ENCODE data around the gene TUT1. TPM values are rescaled to one million over a fixed set of nuclear protein-coding genes. Genes with fewer than 3 reads are reported as not detected.
A peak's percentile ranks its signal among the peaks of the same experiment; 100 is the strongest.
"Not testable (repeated sequence)": the region's sequence is repeated elsewhere in the genome, so short reads cannot be mapped to it uniquely, and the experiment has no call there.

Gene TUT1
- total and polyA plus RNA-seq, 2 experiments from 2014 or later, result 6.1 to 12.1 TPM

- Histone ChIP-seq H3F3A (ENCODE audit: insufficient read depth) (peaks cover 57% of the 10 kb centered on the region), H3K9ac (peak within 1 kb of the TSS; percentile 81), H4K20me1 (ENCODE audit: insufficient read depth) (no peaks in the 10 kb centered on the region), H2AFZ (peak within 1 kb of the TSS; percentile 84), H3K9me3 (ENCODE audit: low read depth) (no peaks in the 10 kb centered on the region), H3K9me2 (ENCODE audit: insufficient read depth) (no peaks in the 10 kb centered on the region), H3K79me2 (ENCODE audit: insufficient read depth) (peaks cover 29% of the 10 kb centered on the region), H3K36me3 (ENCODE audit: low read depth) (peaks cover 12% of the 10 kb centered on the region; the same call in 1 of the 2 replicates), H3K4me2 (ENCODE audit: unreplicated experiment) (peak within 1 kb of the TSS; percentile 90), H3K4me3 (peak within 1 kb of the TSS; percentile 90), H3K4me1 (ENCODE audit: insufficient read depth) (peaks cover 18% of the 10 kb centered on the region), H3K27ac (peak within 1 kb of the TSS; percentile 98), H3K27me3 (replicated peaks; ENCODE audit: insufficient read depth) (no peaks in the 10 kb centered on the region)
- no peak for TF ChIP-seq EZH2phosphoT487 (IDR thresholded peaks at IDR 0.05; ENCODE audit: insufficient read depth, low read depth)
- TF ChIP-seq EZH2 (IDR thresholded peaks at IDR 0.05; ENCODE audit: insufficient read depth, poor library complexity, severe bottlenecking), result no peak
- WGBS, 2 experiments (ENCODE audit: low coverage in 1 of 2, low lambda C conversion rate in 2 of 2, missing lambda C conversion rate in 2 of 2), result 2 to 3% methylated on average over 58 to 65 of the region's 77 CpGs
- in situ Hi-C loops (cut with MboI), result no loop called here
- peak; percentile 99 for DNase-seq
These were observed 30.5 kb upstream of the TUT1 start, which contains the start of gene B3GAT3 for GRCh38 chr11:62621567-62622470. B3GAT3 (minus strand) TSS chr11:62621986; CDS start chr11:62621947, 39 bp downstream.

- in situ Hi-C loops (cut with MboI), result no loop called here
- Histone ChIP-seq H3K4me2 (ENCODE audit: unreplicated experiment) (peak overlapping the region; percentile 90), H2AFZ (peak overlapping the region; percentile 84), H3K4me3 (peak overlapping the region; percentile 90), H3K27ac (peak overlapping the region; percentile 98), H3K9me2 (ENCODE audit: insufficient read depth) (no peaks in the 10 kb centered on the region), H3K9ac (peak overlapping the region; percentile 81), H3K4me1 (ENCODE audit: insufficient read depth) (peaks cover 18% of the 10 kb centered on the region), H3F3A (ENCODE audit: insufficient read depth) (peaks cover 50% of the 10 kb centered on the region), H3K27me3 (replicated peaks; ENCODE audit: insufficient read depth) (no peaks in the 10 kb centered on the region), H4K20me1 (ENCODE audit: insufficient read depth) (no peaks in the 10 kb centered on the region), H3K9me3 (ENCODE audit: low read depth) (no peaks in the 10 kb centered on the region), H3K36me3 (ENCODE audit: low read depth) (peaks cover 6% of the 10 kb centered on the region; the same call in 1 of the 2 replicates), H3K79me2 (ENCODE audit: insufficient read depth) (peaks cover 29% of the 10 kb centered on the region)
- TF ChIP-seq EZH2 (IDR thresholded peaks at IDR 0.05; ENCODE audit: insufficient read depth, poor library complexity, severe bottlenecking), result no peak
- TF ChIP-seq EZH2phosphoT487 (IDR thresholded peaks at IDR 0.05; ENCODE audit: insufficient read depth, low read depth), result no peak
- no peak for DNase-seq
- 28% methylated on average over 8 of the region's 8 CpGs for WGBS, 2 experiments (ENCODE audit: low coverage in 1 of 2, low lambda C conversion rate in 2 of 2, missing lambda C conversion rate in 2 of 2)
These were observed 29.8 kb upstream of the TUT1 start for GRCh38 chr11:62621027-62621566.

DNA sequence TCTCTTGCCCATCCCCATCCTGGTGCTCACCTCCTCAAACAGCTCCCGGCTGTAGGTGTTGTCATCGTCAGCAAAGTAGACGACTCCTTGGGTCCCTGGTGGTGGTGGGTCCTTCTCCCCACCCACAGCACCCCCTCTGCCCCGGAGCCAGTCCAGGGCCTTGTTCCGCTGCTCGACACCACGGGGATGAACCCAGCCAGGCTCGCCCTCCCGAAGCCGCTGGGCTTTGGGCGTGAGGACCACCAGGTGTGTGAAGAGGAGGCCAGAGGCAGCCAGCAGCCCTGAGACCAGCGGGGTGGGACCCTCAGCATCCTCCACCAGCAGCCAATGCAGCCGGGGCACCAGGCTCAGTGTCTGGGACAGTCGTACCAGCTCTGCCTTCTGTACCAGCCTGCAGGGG lies 25.6 kb upstream of the TUT1 start:
- H3K9ac ChIP-seq; H4K20me1 ChIP-seq (ENCODE audit: insufficient read depth); in situ Hi-C loops (cut with MboI); H2AFZ ChIP-seq; H3K27ac ChIP-seq; H3K4me2 ChIP-seq (ENCODE audit: unreplicated experiment); H3K9me2 ChIP-seq (ENCODE audit: insufficient read depth); DNase-seq; H3K4me3 ChIP-seq; H3K27me3 ChIP-seq (replicated peaks; ENCODE audit: insufficient read depth); H3K36me3 ChIP-seq (ENCODE audit: low read depth); H3K9me3 ChIP-seq (ENCODE audit: low read depth): not testable (repeated sequence)
- WGBS, 2 experiments (ENCODE audit: low coverage in 1 of 2, low lambda C conversion rate in 2 of 2, missing lambda C conversion rate in 2 of 2), result 91 to 93% methylated on average over 13 to 14 of the region's 14 CpGs
- peaks cover 20% of the 10 kb centered on the region for H3F3A ChIP-seq (ENCODE audit: insufficient read depth)
- H3K79me2 ChIP-seq (ENCODE audit: insufficient read depth), result peaks cover 29% of the 10 kb centered on the region
- peaks cover 14% of the 10 kb centered on the region; the same call in 1 of the 2 replicates for H3K4me1 ChIP-seq (ENCODE audit: insufficient read depth)

DNA sequence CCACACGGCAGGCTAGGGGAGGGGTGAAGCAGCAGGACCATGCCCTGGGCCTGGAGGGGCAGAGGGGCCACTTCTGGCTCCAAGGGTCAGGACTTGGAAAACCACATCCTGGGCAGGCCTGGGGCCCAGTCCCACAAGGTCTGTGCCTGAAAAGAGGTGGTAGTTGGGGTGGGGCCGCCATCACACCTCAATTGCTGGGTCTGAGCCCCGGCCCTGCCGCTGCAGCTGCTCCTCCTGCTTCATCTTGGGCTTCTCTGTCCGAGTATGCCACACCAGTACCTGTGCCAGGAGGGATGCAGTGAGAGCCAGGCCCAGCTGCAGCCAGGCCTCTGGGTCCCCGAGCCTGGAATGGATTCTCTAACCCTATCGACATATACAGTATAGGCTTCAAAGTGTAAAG lies 24.2 kb upstream of the TUT1 start:
- Histone ChIP-seq H3K36me3 (ENCODE audit: low read depth) (no peaks in the 10 kb centered on the region), H4K20me1 (ENCODE audit: insufficient read depth) (no peaks in the 10 kb centered on the region), H3K4me1 (ENCODE audit: insufficient read depth) (peaks cover 12% of the 10 kb centered on the region), H3K4me2 (ENCODE audit: unreplicated experiment) (no peak overlapping the region), H3K9ac (no peak overlapping the region), H3K27me3 (replicated peaks; ENCODE audit: insufficient read depth) (no peaks in the 10 kb centered on the region), H3K27ac (no peak overlapping the region), H2AFZ (no peak overlapping the region), H3K4me3 (no peak overlapping the region), H3K9me3 (ENCODE audit: low read depth) (no peaks in the 10 kb centered on the region), H3K9me2 (ENCODE audit: insufficient read depth) (no peaks in the 10 kb centered on the region), H3K79me2 (ENCODE audit: insufficient read depth) (peaks cover 33% of the 10 kb centered on the region), H3F3A (ENCODE audit: insufficient read depth) (peaks cover 10% of the 10 kb centered on the region)
- TF ChIP-seq EZH2 (IDR thresholded peaks at IDR 0.05; ENCODE audit: insufficient read depth, poor library complexity, severe bottlenecking), result no peak
- TF ChIP-seq EZH2phosphoT487 (IDR thresholded peaks at IDR 0.05; ENCODE audit: insufficient read depth, low read depth), result no peak
- 79 to 81% methylated on average over 7 of the region's 7 CpGs for WGBS, 2 experiments (ENCODE audit: low coverage in 1 of 2, low lambda C conversion rate in 2 of 2, missing lambda C conversion rate in 2 of 2)
- DNase-seq, result no peak
- in situ Hi-C loops (cut with MboI), result no loop called here

Data from GM23248 (cell line).